GM12878 (cell line): ENCODE results near the gene PYGO2. TPM values are rescaled to one million over a fixed set of nuclear protein-coding genes. Genes with fewer than 3 reads are reported as not detected.
A peak's percentile ranks its signal among the peaks of the same experiment; 100 is the strongest.

ENCODE experiments used
- LARP7 ChIP-seq: fragments of 450-650 bp; IDR thresholded peaks from 2 replicates; pipeline ENCODE4 v1.6.1; 2017; ENCODE audit warnings: mild to moderate bottlenecking
- NFIC ChIP-seq: IDR thresholded peaks from 2 replicates; pipeline ENCODE4 v1.6.1; 2012; ENCODE audit warnings: low read depth, mild to moderate bottlenecking, inconsistent platforms, low read length, moderate library complexity
- ZNF687 ChIP-seq: fragments of 450-650 bp; IDR thresholded peaks from 2 replicates; pipeline ENCODE4 v1.6.1; 2017; ENCODE audit warnings: mild to moderate bottlenecking, moderate library complexity
- polyA plus RNA-seq, 11 experiments: library from polyadenylated mRNA; depleted of rRNA in 4 of 11; unstranded in 6 of 11; stranded (reverse) in 5 of 11; fragments of >200 nt; fragmentation: Nextera tagmentation in 4 of 11; fragmentation: Illumina TruSeq in 1 of 11; extraction: Ambion mirVana in 4 of 11; extraction: Trizol in 1 of 11; gene quantifications; 1 replicate in 1 of 11; 2 replicates in 10 of 11; pipeline versions ENCODE4 v1.2.1 to v1.2.3, GENCODE V29; 2011 to 2016; ENCODE audit warnings: inconsistent platforms in 2 of 11, missing spikeins in 2 of 11, low read depth in 1 of 11
- total RNA-seq, 4 experiments: library from RNA; depleted of rRNA in 3 of 4; stranded (reverse); fragments of >200 nt in 3 of 4; fragmentation: Illumina TruSeq in 1 of 4; extraction: Trizol in 1 of 4; gene quantifications; 2 replicates each; pipeline versions ENCODE4 v1.2.1 to v1.2.3, GENCODE V29; 2013 to 2021
- TF ChIP-seq, protein P1 (sequence below): fragments of 450-650 bp; IDR thresholded peaks from 2 replicates; pipeline ENCODE4 v1.6.1; 2014; ENCODE audit warnings: mild to moderate bottlenecking

The PYGO2 gene
- total and polyA plus RNA-seq, 10 of the 15 experiments (the other 5 are each of a cell fraction or from before 2014, with no cell fraction given): 8.1 to 33.8 (median 23.5) TPM

DNA sequence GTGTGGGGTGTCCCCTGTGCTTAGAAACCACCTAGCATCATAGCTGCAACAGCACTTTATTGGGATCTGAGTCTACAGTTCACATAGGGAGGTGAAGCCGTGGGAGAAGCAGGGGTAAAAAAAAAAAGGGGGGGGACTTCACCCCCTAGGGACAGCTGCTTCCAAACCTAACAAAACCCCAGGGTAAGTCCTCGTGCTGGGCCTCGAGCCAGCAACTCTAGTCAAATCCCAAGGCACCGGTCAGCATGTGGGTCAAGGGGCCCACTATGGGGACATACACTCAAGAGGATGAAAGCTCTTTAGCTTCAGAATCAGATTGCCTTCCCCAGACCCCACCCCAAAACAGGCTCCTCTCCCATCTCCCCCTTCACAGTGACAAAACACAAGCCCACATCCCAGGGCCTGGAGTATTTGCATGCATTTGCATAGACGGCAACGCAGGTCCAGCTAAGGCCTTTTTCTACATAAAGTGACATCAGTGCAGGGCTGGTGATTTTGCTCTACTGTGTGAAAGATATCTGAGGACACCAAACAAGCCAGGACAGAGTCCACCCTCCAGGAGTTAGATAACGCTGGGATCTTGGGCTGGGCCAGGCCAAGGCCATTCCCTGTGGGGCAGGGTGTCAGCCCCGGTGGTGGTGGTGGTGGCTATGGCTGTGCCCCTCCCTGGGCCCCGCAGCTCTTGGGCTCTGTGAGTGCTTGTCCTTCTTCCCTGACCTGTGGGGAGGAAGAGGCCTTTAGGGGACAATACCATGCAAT lies 17.0 kb downstream of the PYGO2 start (continued):
- TF ChIP-seq, protein P1, sequence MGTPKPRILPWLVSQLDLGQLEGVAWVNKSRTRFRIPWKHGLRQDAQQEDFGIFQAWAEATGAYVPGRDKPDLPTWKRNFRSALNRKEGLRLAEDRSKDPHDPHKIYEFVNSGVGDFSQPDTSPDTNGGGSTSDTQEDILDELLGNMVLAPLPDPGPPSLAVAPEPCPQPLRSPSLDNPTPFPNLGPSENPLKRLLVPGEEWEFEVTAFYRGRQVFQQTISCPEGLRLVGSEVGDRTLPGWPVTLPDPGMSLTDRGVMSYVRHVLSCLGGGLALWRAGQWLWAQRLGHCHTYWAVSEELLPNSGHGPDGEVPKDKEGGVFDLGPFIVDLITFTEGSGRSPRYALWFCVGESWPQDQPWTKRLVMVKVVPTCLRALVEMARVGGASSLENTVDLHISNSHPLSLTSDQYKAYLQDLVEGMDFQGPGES: no peak
- TF ChIP-seq LARP7: no peak
- no peak for TF ChIP-seq NFIC
- peak; percentile 67; the same call in 1 of the 2 replicates for TF ChIP-seq ZNF687
